Activated CD4-positive, CD25-positive, alpha-beta regulatory T cell (primary cell): ENCODE results near the gene ASS1.

ENCODE experiments used
- DNase-seq, 4 experiments: peaks; one replicate each; lab custom pipeline; 2025; lab: John Stamatoyannopoulos, UW

Gene ASS1

GRCh38 chr9:130454096-130454811 lies 9.5 kb downstream of the ASS1 start:
- DNase-seq: no peak

DNA sequence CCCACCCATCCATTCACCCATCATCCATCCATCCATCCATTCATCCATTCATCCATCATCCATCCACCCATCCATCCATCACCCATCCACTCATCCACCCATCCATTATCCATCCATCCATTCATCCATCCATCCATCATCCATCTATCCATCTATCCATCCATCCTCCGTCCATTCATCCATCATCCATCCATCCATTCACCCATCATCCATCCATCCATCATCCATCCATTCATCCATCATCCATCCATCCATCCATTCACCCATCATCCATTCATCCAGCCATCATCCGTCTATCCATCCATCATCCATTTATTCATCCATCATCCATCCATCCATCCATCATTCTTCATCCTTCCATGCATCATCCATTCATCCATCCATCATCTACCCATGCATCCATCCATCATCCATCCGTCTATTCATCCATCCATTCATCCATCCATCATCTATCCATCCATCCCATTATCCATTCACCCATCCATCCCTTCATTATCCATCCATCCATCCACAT lies 10.1 kb downstream of the ASS1 start:
- DNase-seq: no peak

DNA sequence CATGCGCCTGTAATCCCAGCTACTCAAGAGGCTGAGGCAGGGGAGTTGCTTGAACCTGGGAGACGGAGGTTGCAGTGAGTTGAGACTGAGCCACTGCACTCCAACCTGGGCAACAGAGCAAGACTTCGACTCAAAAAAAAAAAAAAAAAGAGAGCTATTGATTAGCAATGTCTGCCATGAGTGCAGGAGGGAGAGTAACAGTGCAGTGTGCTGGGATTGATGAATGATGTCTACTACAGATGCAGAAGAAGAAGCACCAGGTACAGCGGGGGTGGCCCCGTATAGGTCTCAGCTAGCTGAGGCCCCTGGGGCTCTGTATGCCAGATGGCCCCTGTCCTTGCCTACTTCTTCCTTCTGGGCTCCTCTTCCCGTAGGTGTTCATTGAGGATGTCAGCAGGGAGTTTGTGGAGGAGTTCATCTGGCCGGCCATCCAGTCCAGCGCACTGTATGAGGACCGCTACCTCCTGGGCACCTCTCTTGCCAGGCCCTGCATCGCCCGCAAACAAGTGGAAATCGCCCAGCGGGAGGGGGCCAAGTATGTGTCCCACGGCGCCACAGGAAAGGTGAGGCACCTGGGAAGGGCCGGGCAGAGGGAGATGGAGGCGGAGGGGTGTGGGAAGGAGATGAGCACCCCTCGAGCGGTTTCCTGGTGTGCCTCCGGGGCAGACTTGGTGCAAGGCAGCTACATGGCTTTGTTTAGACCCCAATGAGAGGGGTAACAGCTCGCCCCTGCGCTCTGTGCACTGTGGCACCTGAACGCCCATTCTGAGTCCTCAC lies 13.5 kb downstream of the ASS1 start:
- no peak for DNase-seq

GRCh38 chr9:130458804-130459067 lies 14.0 kb downstream of the ASS1 start:
- DNase-seq: no peak

- no peak for DNase-seq
Observed at GRCh38 chr9:130459151-130459550, 14.4 kb downstream of the ASS1 start.

DNA sequence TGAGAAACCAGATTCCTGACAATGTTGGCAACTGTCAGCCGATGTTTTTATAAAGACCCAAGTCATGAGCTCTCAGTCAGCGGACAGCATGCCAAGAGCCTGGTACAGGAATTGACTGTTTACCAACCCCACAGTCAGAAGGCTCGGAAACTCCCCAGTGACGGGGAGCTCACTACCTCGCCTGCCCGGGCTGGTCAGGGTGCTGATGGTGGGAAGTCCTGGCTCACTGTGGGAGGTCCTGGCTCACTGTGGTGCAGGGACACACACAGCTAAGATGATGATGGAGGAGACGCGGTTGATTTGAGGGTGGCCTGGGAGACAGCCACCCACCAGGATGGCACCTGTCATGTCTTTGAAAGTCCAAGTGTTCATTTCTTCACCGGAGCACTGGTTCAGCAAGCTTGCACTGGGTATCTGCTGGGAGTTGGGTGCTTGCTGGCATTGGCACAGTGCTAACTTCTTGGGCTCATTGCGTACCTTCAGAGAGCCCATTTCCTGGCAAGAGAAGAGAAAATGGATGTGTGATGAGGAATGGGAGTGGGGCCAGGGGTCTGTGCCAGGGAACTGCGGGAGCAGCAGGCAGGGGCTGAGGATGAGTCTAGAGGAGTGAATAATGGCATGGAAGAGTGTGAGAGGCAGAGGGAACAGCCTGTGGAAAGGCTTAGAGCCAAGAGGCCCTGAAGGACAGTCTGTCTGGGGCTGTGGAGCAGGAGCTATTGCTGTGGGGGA lies 15.3 kb downstream of the ASS1 start:
- DNase-seq: no peak

- DNase-seq: peak; percentile 45 to 74 (median 55)
Observed at GRCh38 chr9:130461218-130461630, 16.5 kb downstream of the ASS1 start.

- DNase-seq: no peak
Observed at GRCh38 chr9:130461731-130462130, 17.0 kb downstream of the ASS1 start.

DNA sequence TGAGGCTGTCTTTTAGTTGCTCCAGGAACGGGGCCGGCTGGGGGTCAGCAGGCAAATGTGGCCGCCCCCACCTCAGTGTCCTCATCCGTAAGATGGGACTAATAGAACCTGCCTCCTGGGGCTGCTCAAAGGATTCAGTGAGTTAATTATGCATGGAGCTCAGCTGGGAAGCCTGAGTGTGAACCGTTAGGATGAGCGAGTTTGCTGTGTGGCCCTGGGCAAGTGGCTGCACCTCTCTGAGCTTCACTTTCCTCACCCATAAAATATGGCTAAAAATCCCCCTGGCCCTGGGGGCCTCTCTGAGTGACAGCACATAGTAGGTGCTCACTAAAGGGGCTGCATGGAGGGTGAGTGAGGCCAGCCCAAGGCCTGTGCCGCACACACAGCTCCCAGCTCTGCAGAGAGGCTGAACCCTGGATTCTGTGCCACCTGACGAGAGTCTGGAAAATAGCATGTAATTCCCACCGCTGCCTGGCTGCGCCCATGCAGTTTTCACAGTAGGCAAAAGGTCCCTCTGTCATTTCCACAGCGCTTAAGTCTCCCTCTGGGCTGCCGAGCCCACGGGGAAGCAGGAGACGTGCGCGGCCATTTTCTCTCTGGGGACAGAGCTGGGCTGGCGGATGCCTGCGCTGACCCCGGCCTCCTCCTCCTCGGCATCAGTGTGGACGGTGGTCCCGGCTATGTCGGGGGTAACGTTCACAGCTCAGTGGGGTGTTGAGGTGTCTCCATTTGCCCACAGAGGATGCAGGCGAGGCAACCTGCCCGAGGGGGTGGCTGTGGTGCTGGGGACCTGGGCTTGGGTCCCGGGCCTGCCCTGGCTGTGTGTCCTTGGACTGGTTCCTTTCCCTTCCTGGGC lies 18.2 kb downstream of the ASS1 start:
- no peak for DNase-seq

DNA sequence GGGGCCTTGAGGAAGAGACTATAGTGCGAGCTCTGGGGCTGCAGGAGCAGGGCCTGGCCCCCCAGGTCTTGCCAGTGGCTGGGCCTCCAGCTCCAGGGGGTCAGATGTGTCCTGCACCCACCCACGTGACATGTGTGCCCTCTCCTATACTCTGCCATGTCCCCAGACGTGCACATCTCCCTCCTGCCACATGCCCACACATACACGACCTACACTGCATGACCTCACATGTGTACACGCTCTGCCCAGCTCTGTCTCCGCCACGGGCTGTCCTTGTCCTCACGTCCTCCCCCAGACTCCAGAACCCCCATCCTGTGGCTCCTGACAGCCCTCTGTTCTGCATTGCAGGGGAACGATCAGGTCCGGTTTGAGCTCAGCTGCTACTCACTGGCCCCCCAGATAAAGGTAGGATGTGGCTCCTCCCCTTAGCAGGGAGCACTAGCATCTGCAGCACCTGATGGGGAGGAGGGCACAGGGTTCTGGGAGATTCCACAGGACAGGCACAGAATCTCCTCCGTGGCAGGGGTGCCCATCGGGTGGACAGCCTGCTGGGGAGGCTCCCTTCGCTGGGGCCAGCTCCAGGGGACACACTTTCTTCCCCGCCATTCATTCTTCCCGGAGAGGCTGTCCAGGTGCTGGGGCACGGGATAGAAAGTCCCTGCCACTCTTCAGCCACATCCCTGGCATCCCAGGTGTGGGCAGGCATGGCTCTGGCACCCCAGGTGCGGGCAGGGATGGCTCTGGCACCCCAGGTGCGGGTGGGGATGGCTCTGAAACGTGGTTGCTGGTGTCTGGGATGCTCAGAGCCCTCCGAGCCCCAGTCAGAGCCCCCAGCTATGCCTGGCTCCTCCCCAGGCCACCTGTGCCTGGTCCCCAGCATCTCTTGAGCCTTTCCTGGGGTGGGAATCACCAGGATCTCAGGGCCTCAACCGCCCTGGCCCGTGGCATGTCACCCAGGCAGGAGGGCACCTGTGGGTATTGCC lies 19.3 kb downstream of the ASS1 start:
- DNase-seq: no peak

- DNase-seq: no peak
Observed at GRCh38 chr9:130465383-130466096, 20.8 kb downstream of the ASS1 start.

DNA sequence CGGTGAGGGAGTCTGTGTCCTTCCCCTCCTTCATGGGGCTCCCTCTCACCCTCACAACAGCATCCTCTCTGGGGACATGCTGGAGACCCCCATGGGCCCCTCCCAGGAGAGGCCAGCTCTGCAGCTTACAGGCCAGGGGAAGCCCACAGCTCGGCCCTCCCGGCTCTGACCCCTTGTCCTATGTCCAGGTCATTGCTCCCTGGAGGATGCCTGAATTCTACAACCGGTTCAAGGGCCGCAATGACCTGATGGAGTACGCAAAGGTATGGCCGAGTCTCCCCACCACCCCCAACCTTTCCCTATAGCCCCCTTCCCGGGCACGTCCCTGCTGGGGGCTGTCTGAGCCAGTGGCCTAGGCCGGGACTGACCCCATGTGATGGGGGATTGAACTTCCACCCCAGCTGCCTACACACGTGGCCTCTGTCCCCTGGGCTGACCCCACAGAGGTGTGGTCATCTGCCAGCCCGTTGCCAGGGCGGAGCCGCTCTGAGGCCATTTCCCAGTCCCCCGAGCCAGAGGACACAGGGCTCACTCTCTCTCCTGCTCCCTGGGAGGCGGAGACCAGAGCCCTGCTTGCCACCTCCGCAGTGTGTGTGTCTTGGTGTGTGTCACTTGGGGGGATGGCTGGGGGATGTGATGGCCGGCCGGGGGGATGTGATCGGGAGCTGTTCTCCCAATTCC lies 21.9 kb downstream of the ASS1 start:
- DNase-seq: no peak

- DNase-seq: no peak
Observed at GRCh38 chr9:130467316-130467715, 22.6 kb downstream of the ASS1 start.

DNA sequence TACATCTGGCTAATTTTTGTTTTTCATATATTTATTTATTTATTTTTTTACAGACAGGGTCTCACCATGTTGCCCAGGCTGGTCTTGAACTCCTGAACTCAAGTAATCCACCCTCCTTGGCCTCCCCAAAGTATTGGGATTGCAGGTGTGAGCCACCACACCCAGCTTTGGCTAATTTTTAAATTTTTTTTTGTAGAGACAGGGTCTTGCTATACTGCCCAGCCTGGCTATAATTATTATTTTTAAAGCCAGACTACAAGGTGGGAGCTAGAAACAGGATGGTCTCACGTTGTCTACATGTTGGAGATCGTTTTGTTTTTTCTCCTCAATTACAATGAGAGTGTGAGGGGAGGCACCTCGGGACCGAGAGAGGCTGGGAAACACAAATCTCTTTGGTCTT lies 23.8 kb downstream of the ASS1 start:
- no peak for DNase-seq

- DNase-seq: no peak
Observed at GRCh38 chr9:130470269-130470668, 25.5 kb downstream of the ASS1 start.

DNA sequence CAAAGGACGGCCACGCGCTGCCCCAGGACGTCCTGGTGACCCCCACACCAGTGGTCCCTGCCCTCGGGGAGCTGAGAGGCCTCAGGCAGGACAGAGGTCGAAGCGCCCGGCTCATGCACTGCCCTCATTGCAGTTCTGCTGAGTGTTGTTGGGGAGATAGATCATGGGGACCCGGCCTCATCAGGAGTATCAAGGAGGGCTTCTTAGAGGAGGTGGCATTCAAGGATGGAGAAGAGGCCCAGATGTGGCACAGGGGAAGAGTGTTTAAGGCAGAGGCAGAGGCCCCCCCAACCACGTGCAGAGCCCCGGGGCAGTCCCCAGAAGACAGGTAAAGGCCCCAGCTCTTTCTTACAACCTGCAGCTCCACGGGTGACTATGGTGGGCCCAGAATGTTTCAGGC lies 26.2 kb downstream of the ASS1 start:
- no peak for DNase-seq

GRCh38 chr9:130471411-130472183 lies 26.8 kb downstream of the ASS1 start:
- DNase-seq: no peak

GRCh38 chr9:130472184-130472705 lies 27.5 kb downstream of the ASS1 start:
- DNase-seq: no peak
